CD4-positive, alpha-beta memory T cell (primary cell): ENCODE results near the gene LZIC. TPM values are rescaled to one million over a fixed set of nuclear protein-coding genes. Genes with fewer than 3 reads are reported as not detected.

Source experiments
- CTCF ChIA-PET: fragments of 350-600 bp; sonication (Branson Sonifier 250); formaldehyde crosslinking; loops from one replicate; lab custom pipeline; 2021; ENCODE audit warnings: inconsistent platforms; ENCODE audit not compliant: partially characterized antibody; lab: Charles Lee
- POLR2A ChIA-PET: fragments of 350-600 bp; sonication (Branson Sonifier 250); formaldehyde crosslinking; loops from one replicate; lab custom pipeline; 2021; ENCODE audit not compliant: partially characterized antibody; lab: Charles Lee
- DNase-seq, 5 donors: peaks; one replicate each; pipeline versions ENCODE4 v3.0.0 to v3.0.0-alpha.2; 2020 to 2022; ENCODE audit warnings: mixed read lengths in 1 of 5
- H3K27ac ChIP-seq: one replicate; pipeline ENCODE4 v1.7.0; 2013; ENCODE audit warnings: low read depth, low read length
- H3K27me3 ChIP-seq: 2 replicates; pipeline ENCODE4 v1.7.0; 2013; ENCODE audit warnings: mild to moderate bottlenecking, low read length, moderate library complexity; ENCODE audit not compliant: insufficient read depth
- H3K36me3 ChIP-seq: 2 replicates; pipeline ENCODE4 v1.7.0; 2013; ENCODE audit warnings: mild to moderate bottlenecking, low read length, moderate library complexity; ENCODE audit not compliant: insufficient read depth
- H3K4me1 ChIP-seq: 2 replicates; pipeline ENCODE4 v1.7.0; 2013; ENCODE audit warnings: mild to moderate bottlenecking, low read length, moderate library complexity; ENCODE audit not compliant: insufficient read depth
- H3K4me3 ChIP-seq, 2 donors: one replicate each; pipeline ENCODE4 v1.7.0; 2013; ENCODE audit warnings: low read length in 2 of 2, mild to moderate bottlenecking in 1 of 2
- H3K9me3 ChIP-seq, 2 donors: one replicate each; pipeline ENCODE4 v1.7.0; 2013; ENCODE audit warnings: low read length in 2 of 2, control low read depth in 1 of 2; ENCODE audit not compliant: control insufficient read depth in 1 of 2
- H3K27ac Mint-ChIP-seq, 7 donors: one replicate each; pipeline ENCODE4 v1.8.0; 2020 to 2021; ENCODE audit warnings: mixed read lengths in 7 of 7, mild to moderate bottlenecking in 6 of 7, inconsistent platforms in 3 of 7, moderate library complexity in 3 of 7
- H3K27me3 Mint-ChIP-seq, 2 donors: one replicate each; pipeline ENCODE4 v1.8.0; 2020 to 2021; ENCODE audit warnings: mixed read lengths in 2 of 2
- H3K36me3 Mint-ChIP-seq, 2 donors: one replicate each; pipeline ENCODE4 v1.8.0; 2020 to 2021; ENCODE audit warnings: mixed read lengths in 2 of 2, inconsistent platforms in 1 of 2, mild to moderate bottlenecking in 1 of 2
- H3K4me1 Mint-ChIP-seq, 4 donors: one replicate each; pipeline ENCODE4 v1.8.0; 2020 to 2021; ENCODE audit warnings: mixed read lengths in 4 of 4, mild to moderate bottlenecking in 1 of 4
- H3K4me3 Mint-ChIP-seq, 8 donors: one replicate each; pipeline ENCODE4 v1.8.0; 2020 to 2021; ENCODE audit warnings: mixed read lengths in 8 of 8, mild to moderate bottlenecking in 7 of 8, moderate library complexity in 6 of 8, inconsistent platforms in 3 of 8
- H3K9me3 Mint-ChIP-seq, 8 donors: one replicate each; pipeline ENCODE4 v1.8.0; 2020 to 2021; ENCODE audit warnings: mixed read lengths in 8 of 8, mild to moderate bottlenecking in 5 of 8, inconsistent platforms in 3 of 8, moderate library complexity in 1 of 8
- intact Hi-C: fragments of 100-400 bp; cut with micrococcal nuclease; formaldehyde crosslinking; loops from one replicate; pipeline ENCODE4 v1.15.1; 2023
- polyA plus RNA-seq, 2 donors: library from polyadenylated mRNA; unstranded; fragments of 300-500 nt; fragmentation: Illumina TruSeq; gene quantifications; one replicate each; pipeline ENCODE4 v1.2.3, GENCODE V29; 2021
- total RNA-seq, 2 experiments: library from RNA; stranded (reverse); gene quantifications; one replicate each; pipeline ENCODE4 v1.2.3, GENCODE V29; 2021

Gene LZIC
- total and polyA plus RNA-seq, 4 experiments from 2014 or later, result 25.7 to 39.3 (median 34.4) TPM

GRCh38 chr1:9960706-9961562 lies 17.7 kb upstream of the LZIC start:
- CTCF ChIA-PET, result interaction anchor here (1.2 kb wide), 1 partner anchor 92 kb away, joined by 3 read pairs; no protein-coding TSS in a partner anchor
- H3K27me3 ChIP-seq, result no peaks in the 10 kb centered on the region
- Mint-ChIP-seq H3K27ac (peak overlapping the region in 1 of 7 donors; percentile 53), H3K36me3 (no peaks in the 10 kb centered on the region), H3K4me1 (no peaks in the 10 kb centered on the region), H3K27me3 (no peaks in the 10 kb centered on the region), H3K4me3 (no peak overlapping the region), H3K9me3 (peaks cover 0 to 2% (median 0%) of the 10 kb centered on the region in 8 donors)
- no peaks in the 10 kb centered on the region for H3K4me1 ChIP-seq
- no peak overlapping the region for H3K27ac ChIP-seq
- no peaks in the 10 kb centered on the region for H3K9me3 ChIP-seq
- no peaks in the 10 kb centered on the region for H3K36me3 ChIP-seq
- DNase-seq, result no peak
- intact Hi-C loops, result no loop called here
- no peak overlapping the region for H3K4me3 ChIP-seq
- POLR2A ChIA-PET, result no interaction called here

- peaks cover 0 to 2% (median 0%) of the 10 kb centered on the region in 8 donors for H3K9me3 Mint-ChIP-seq
- no peaks in the 10 kb centered on the region for H3K27me3 Mint-ChIP-seq
- no peaks in the 10 kb centered on the region for H3K36me3 ChIP-seq
- H3K4me1 ChIP-seq, result no peaks in the 10 kb centered on the region
- H3K4me3 ChIP-seq, result no peak overlapping the region
- H3K27me3 ChIP-seq, result no peaks in the 10 kb centered on the region
- no peaks in the 10 kb centered on the region for H3K4me1 Mint-ChIP-seq
- no peak overlapping the region for H3K27ac ChIP-seq
- POLR2A ChIA-PET, result no interaction called here
- no peak overlapping the region for H3K4me3 Mint-ChIP-seq
- CTCF ChIA-PET, result interaction anchor here (1.2 kb wide), 1 partner anchor 83 kb away, joined by 3 read pairs; no protein-coding TSS in a partner anchor
- DNase-seq, result no peak
- H3K9me3 ChIP-seq, result no peaks in the 10 kb centered on the region
- no peak overlapping the region for H3K27ac Mint-ChIP-seq
- intact Hi-C loops, result no loop called here
- H3K36me3 Mint-ChIP-seq, result no peaks in the 10 kb centered on the region
Measured at GRCh38 chr1:9960011-9960410, 16.8 kb upstream of the LZIC start.

DNA sequence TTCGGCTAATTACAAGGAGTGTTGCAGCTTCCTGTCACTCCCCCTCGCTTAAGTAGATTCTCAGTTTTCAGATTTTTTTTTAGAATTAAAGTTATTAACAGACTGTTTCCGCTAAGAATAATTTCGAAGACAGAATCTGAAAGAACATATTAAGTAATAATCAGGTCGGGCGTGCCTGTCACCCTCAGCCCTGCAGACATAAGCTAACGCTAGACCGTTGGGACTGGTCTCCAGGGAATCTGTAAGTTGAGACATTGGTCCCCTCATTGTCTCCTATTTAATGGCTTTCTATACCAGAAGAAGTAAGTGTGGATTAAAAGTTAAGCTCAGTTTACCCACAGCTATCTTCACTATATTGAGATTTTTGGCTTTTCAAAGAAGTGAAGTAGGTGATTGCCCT lies 14.5 kb upstream of the LZIC start:
- Mint-ChIP-seq H3K36me3 (no peaks in the 10 kb centered on the region), H3K4me3 (no peak overlapping the region), H3K27ac (no peak overlapping the region), H3K27me3 (no peaks in the 10 kb centered on the region), H3K4me1 (no peaks in the 10 kb centered on the region), H3K9me3 (no peaks in the 10 kb centered on the region)
- H3K27ac ChIP-seq, result no peak overlapping the region
- ChIA-PET CTCF (no interaction called here), POLR2A (no interaction called here)
- DNase-seq, result no peak
- no peaks in the 10 kb centered on the region for H3K4me1 ChIP-seq
- intact Hi-C loops, result no loop called here
- no peak overlapping the region for H3K4me3 ChIP-seq
- H3K9me3 ChIP-seq, result no peaks in the 10 kb centered on the region
- H3K36me3 ChIP-seq, result no peaks in the 10 kb centered on the region
- H3K27me3 ChIP-seq, result no peaks in the 10 kb centered on the region

- Histone ChIP-seq H3K27ac (no peak overlapping the region), H3K36me3 (no peaks in the 10 kb centered on the region), H3K4me1 (peaks cover 28% of the 10 kb centered on the region), H3K27me3 (no peaks in the 10 kb centered on the region), H3K4me3 (no peak overlapping the region), H3K9me3 (no peaks in the 10 kb centered on the region)
- H3K4me3 Mint-ChIP-seq, result peak overlapping the region in 1 of 8 donors; percentile 9
- H3K27me3 Mint-ChIP-seq, result no peaks in the 10 kb centered on the region
- H3K27ac Mint-ChIP-seq, result peak overlapping the region in 1 of 7 donors; percentile 19
- ChIA-PET CTCF (no interaction called here), POLR2A (no interaction called here)
- no peaks in the 10 kb centered on the region for H3K9me3 Mint-ChIP-seq
- intact Hi-C loops, result no loop called here
- DNase-seq, result no peak
- peaks cover 16 to 33% (median 25%) of the 10 kb centered on the region in 4 donors for H3K4me1 Mint-ChIP-seq
- H3K36me3 Mint-ChIP-seq, result peaks cover 2 to 19% of the 10 kb centered on the region in 2 donors
Measured at GRCh38 chr1:9946315-9946714, 3.1 kb upstream of the LZIC start.

- Mint-ChIP-seq H3K9me3 (no peaks in the 10 kb centered on the region), H3K4me1 (peaks cover 11 to 37% (median 19%) of the 10 kb centered on the region in 4 donors), H3K27me3 (no peaks in the 10 kb centered on the region), H3K36me3 (peaks cover 2 to 21% of the 10 kb centered on the region in 2 donors), H3K27ac (peak overlapping the region; percentile 89 to 99 (median 98)), H3K4me3 (peak overlapping the region; percentile 94 to 97 (median 97))
- Histone ChIP-seq H3K9me3 (no peaks in the 10 kb centered on the region), H3K4me3 (peak overlapping the region; percentile 91 to 100), H3K4me1 (peaks cover 18% of the 10 kb centered on the region), H3K27me3 (no peaks in the 10 kb centered on the region), H3K27ac (peak overlapping the region; percentile 92), H3K36me3 (peaks cover 6% of the 10 kb centered on the region)
- CTCF ChIA-PET, result interaction anchor here (0.8 to 3.9 kb wide), 5 partner anchors 8 to 91 kb away, joined by 3 to 17 read pairs (median 10); partner anchors contain the start of gene UBE4B
- peak; percentile 27 to 52 (median 33) for DNase-seq
- intact Hi-C loops, result loop anchor here (1.0 to 5.0 kb wide), 6 partner anchors 8 to 486 kb away; partner anchors contain the start of genes CTNNBIP1 and UBE4B
- POLR2A ChIA-PET, result interaction anchor here (0.9 to 2.3 kb wide), 5 partner anchors 7 to 158 kb away, joined by 3 to 12 read pairs (median 4); partner anchors contain the start of gene CTNNBIP1
Measured at GRCh38 chr1:9942399-9942938, 722 bp downstream of the LZIC start.

GRCh38 chr1:9929431-9930385 lies 13.5 kb downstream of the LZIC start:
- no peaks in the 10 kb centered on the region for H3K27me3 ChIP-seq
- H3K36me3 Mint-ChIP-seq, result peaks cover 27 to 43% of the 10 kb centered on the region in 2 donors
- no peaks in the 10 kb centered on the region for H3K9me3 ChIP-seq
- H3K36me3 ChIP-seq, result peaks cover 15% of the 10 kb centered on the region
- CTCF ChIA-PET, result interaction anchor here (0.6 to 1.2 kb wide), 4 partner anchors 8 to 50 kb away, joined by 3 to 7 read pairs (median 4); no protein-coding TSS in a partner anchor
- POLR2A ChIA-PET, result interaction anchor here (1.1 kb wide), 1 partner anchor 55 kb away, joined by 3 read pairs; no protein-coding TSS in a partner anchor
- no peak for DNase-seq
- no peak overlapping the region for H3K27ac Mint-ChIP-seq
- peaks cover 0 to 3% (median 0%) of the 10 kb centered on the region in 4 donors for H3K4me1 Mint-ChIP-seq
- no peak overlapping the region for H3K4me3 ChIP-seq
- no peak overlapping the region for H3K27ac ChIP-seq
- intact Hi-C loops, result no loop called here
- H3K27me3 Mint-ChIP-seq, result no peaks in the 10 kb centered on the region
- no peaks in the 10 kb centered on the region for H3K9me3 Mint-ChIP-seq
- no peak overlapping the region for H3K4me3 Mint-ChIP-seq
- H3K4me1 ChIP-seq, result no peaks in the 10 kb centered on the region
